HG03097 (cell line): ENCODE measurements around the gene ENPP7.

Source experiments
- ATAC-seq: cut with Tn5 transposase; IDR thresholded peaks from one replicate; pipeline ENCODE4 v1.9.1; 2021; ENCODE audit not compliant: unreplicated experiment, low FRiP score

The ENPP7 gene

DNA sequence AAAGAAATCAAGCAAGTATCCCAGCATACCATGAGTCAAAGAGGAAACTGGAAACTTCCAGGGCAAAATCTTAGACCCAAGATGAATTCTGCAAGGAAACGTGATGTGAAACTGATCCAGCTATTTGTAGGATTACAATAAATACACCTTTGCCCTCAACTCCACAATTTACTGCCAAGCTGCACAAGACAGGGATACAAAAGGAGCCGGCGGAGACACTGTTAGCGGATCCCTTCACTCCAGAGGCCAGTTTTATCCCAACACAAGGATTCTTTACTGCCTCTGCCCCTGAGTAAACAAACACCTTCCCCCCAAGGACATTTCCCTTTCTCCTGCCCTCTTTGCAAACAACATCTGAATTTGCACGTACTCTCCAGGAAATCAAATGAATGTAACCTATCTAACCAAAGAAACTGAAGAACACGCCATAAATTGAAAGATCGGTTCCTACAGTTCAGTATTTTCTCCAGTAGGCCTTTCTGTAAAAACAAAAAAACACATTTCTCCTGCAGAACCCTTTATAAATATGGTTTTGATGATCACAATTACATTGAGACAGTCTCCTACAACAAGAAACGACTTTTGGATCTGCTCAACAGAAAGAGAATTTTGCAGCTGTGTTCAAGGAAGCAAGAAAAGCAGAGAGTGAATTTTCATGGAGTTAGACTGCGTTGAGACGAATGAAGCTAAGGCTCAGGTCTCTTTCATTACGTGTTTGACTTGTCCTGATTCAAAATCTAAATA lies 45.8 kb downstream of the ENPP7 start:
- no peak for ATAC-seq

DNA sequence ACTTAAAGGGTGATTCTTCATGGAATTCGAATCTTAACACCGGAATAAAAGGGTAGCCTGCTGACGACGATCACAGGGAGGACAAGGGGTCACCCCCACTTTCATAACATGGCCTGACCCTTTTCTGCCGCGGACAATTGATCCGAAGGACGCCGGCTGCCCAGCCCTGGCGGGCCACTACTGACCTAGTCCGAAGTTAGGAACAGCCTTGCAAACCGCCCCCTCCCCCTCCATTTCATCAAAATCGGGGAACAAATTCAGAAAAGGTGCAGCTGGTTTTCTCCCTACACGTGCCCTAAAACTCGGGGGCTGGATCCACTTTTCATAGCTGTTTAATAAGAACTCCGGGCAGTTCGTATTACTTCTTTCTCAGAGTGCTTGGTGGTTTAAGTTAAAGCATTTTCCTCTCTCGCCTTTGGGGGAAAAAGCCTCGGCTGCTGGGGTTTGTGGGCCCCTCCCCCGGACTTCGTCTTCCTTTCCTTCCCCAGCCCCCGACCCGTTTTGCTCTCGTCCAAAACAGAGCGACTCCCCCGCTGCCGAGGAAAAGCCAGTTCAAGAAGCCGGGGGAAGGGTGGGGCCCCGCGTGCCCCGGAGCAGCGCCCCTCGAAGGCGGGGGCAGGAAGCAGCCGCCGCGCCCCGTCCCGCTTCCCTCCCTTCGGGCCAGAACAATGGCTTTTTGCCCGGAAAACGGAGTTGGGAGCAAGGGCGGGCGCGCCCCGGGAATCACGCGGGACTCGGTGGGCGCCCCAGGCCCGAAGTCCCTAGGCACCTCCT lies 46.6 kb downstream of the ENPP7 start:
- no peak for ATAC-seq

DNA sequence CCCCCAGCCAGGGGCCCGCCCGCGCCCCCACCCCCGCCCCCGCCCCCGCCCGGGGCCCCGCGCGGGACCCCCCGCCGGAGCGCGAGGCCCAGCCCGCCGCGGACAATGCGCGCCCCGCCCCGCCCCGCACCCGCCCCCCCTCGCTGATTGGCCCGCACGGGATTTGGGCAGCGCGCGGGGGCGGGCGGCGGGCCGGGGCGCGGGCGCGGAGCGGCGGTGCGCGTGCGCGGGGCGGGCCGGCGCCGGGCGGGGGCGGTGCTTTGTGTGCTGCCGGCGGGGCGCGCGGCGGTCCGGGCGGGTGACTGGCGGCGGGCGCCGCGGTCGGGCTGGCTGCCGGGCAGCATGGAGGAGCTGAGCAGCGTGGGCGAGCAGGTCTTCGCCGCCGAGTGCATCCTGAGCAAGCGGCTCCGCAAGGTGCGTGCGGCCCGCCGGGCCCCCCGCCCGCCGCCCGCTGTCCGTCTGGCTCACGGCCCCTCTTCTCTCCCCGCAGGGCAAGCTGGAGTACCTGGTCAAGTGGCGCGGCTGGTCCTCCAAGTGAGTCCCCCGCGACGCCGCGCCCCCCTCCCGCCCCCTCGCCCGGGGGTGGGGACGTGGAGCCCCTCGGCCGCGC lies 47.3 kb downstream of the ENPP7 start, which contains the start of gene CBX2:
Gene CBX2 (plus strand): TSS at position 255 of the 610 bp plus-strand sequence. CDS start 88 bp downstream, at position 343.
- no peak for ATAC-seq

DNA sequence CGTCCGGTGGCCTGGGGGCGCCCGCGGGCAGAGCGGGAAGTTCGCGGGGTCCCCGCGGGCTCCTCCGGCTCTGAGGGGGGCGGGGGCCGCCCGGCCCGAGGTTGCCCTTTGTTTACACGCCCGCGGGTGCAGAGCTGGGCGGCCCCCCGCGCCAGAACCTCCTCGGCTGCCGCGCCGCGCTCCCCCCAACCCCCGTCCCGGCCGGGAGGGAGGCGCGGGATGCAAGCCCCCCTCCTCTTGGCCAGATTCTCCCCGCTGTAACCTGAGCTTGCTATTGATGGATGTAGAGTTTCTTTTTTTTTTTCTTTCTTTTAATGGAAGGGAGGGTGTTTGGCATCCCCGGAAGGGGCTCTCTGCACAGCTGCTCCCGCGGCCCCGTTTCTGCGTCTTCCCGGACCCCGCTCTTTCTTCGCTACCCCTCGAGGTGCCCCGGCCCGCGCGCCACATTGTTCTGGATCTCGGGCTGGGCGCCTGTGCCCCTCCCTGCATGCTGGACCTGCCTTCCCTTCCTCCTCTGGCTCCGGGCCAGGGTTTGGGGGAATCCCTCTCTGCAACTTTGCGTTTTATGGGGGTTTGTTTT lies 47.9 kb downstream of the ENPP7 start:
- ATAC-seq: no peak

GRCh38 chr17:79779084-79779529 lies 48.4 kb downstream of the ENPP7 start:
- no peak for ATAC-seq

DNA sequence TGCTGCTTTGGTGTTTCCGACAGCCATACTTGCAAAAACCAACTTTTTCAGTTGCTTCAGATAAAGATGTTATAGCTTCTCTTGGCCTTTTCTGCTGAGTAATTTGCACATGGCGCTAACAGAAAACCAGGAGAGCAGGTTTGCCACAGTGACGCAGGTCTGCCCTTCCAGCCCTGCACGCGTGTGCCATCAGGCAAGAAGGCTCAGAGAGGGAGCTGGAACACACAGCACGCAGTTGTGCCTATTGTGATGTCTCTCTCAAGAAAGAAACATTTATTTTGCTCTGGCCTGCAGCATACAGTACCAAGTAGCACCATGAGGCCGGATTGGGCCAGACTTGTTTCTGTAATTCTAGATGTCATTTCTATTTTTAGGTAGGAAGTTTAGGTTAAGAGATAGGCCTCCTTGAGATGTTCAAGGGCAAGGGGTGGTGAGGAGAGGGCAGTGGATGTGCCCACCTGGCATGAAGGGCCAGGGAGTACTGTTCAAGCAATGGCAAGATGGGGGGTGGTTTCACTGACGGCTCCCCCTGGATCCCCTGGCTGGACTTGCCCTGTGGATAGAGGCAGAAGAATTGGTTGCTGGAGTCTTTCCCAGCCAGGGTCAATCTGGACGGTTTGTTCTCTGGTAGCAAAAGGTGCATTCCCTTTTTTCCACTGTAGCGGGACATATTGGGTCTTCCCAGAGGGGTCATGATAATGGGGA lies 49.1 kb downstream of the ENPP7 start:
- no peak for ATAC-seq

- ATAC-seq: no peak
Measured at GRCh38 chr17:79781012-79781650, 50.4 kb downstream of the ENPP7 start.

- ATAC-seq: no peak
Measured at GRCh38 chr17:79781736-79782575, 51.2 kb downstream of the ENPP7 start.

DNA sequence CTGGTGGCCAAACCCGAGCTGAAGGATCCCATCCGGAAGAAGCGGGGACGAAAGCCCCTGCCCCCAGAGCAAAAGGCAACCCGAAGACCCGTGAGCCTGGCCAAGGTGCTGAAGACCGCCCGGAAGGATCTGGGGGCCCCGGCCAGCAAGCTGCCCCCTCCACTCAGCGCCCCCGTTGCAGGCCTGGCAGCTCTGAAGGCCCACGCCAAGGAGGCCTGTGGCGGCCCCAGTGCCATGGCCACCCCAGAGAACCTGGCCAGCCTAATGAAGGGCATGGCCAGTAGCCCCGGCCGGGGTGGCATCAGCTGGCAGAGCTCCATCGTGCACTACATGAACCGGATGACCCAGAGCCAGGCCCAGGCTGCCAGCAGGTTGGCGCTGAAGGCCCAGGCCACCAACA lies 53.1 kb downstream of the ENPP7 start:
- no peak for ATAC-seq

GRCh38 chr17:79784353-79785016 lies 53.7 kb downstream of the ENPP7 start:
- ATAC-seq: no peak

DNA sequence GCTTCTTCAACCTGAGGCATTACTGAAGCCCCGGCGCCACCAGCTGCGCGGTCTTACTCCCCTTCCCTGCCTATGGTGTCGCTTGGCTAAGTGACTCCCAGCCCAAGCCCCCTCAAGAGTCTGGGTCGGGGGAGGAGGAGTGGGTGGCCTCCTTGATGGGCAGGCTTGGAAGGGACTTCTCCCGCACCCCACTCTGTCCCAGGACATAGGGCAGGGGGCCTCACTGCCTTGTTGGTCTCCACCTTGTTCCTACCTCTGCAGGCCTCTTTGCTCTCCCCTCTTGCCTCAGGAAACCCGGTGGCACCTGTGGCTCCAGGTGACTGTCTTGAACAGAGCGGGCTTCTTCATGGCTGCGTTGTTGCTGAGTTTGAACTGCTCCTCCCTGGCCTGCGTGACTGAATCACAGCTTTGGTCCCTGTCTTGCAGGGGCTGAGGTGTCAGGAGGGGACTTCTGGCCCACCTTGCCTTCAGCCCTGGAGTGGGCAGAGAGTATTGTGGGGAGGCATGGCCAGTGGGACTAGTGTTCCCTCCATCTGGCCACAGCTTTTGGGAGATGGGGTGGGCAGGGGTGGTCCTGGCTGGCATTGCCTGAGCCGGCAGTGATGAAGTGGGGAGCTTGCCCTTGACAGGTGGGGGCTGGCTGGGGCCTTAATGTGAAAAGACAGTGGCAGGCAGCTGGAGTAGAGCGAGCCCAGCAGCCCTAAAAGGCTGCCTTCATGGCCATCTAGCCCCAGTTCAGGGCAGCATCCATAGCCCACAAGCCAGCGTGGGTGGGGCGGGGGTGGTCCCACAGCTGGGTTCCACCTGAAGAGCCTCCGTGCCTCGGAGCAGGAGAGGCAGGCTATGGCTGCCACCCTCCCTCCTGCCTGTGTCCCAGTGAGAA lies 54.5 kb downstream of the ENPP7 start:
- no peak for ATAC-seq

- ATAC-seq: no peak
Measured at GRCh38 chr17:79785900-79786810, 55.4 kb downstream of the ENPP7 start.

DNA sequence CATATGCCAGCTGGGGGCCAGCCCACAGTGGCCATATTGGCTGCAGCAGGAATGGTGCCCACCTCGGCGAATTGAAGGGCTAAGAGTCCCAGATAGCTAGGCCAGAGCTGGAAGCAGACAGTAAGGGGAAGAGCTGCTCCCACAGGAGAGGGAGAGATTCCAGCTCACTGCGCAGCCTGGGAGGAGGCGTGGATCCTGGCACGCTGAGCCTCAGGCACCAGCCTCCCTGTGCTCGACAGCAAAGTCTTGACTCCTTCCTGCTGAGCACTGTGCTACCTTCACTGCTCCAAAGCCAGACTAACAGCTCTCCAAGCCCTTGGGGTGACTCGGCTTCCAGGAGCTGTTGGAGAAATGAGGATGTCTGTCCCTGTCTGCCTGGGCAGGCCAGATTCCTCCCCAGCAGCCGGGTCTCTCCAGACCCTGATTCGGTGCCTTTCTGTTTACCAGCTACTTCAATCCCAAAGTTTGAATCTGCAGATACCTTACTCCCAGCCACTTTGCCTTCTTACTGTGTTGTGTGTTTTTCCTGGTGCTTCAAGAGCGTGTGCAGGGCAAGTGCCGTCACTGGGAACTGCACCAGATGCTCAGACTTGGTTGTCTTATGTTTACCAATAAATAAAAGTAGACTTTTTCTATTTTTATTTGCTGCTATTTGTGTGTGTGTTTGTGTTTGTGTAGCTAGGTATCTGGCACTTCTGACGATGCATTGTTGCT lies 56.3 kb downstream of the ENPP7 start:
- ATAC-seq: no peak

DNA sequence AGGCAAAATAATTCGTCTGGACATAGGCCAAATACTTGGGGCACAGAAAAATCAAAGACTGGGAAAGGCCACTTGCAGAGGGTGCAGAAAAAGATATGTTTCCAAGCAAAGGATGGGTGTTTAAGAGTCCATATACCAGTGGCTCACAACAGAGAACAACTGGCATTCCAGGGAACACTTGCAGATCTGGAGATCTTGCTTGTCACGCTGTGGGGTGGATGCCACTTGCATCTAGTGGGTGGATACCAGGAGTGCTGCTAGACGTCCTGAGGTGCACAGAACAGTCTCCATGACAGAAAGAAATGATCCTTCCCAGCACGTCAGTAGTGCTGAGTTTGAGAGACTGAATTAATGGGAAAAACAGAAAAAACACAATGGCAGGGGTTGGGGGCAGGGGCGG lies 57.7 kb downstream of the ENPP7 start:
- ATAC-seq: no peak

GRCh38 chr17:79788989-79789942 lies 58.5 kb downstream of the ENPP7 start:
- ATAC-seq: no peak
